GM21576 (cell line): ENCODE data around the gene PHF1.
"Not testable (repeated sequence)": the region's sequence is repeated elsewhere in the genome, so short reads cannot be mapped to it uniquely, and the experiment has no call there.

Source experiments
- ATAC-seq: cut with Tn5 transposase; IDR thresholded peaks from one replicate; pipeline ENCODE4 v1.9.1; 2021; ENCODE audit warnings: mild to moderate bottlenecking, moderate library complexity; ENCODE audit not compliant: unreplicated experiment

PHF1 gene

GRCh38 chr6:33391278-33391921, 19.4 kb upstream of the PHF1 start, which contains the start of gene KIFC1:
KIFC1 (plus strand) TSS chr6:33391823; CDS start chr6:33391986, 163 bp downstream.
- peak; percentile 89 for ATAC-seq

GRCh38 chr6:33391922-33392594, 18.8 kb upstream of the PHF1 start:
- peak; percentile 11 for ATAC-seq

GRCh38 chr6:33392595-33392948, 18.2 kb upstream of the PHF1 start:
- ATAC-seq = no peak

- no peak for ATAC-seq
Measured at GRCh38 chr6:33392979-33393378, 17.8 kb upstream of the PHF1 start.

GRCh38 chr6:33397541-33397940, 13.3 kb upstream of the PHF1 start:
- no peak for ATAC-seq

- ATAC-seq = not testable (repeated sequence)
Measured at GRCh38 chr6:33398601-33399000, 12.2 kb upstream of the PHF1 start.

- not testable (repeated sequence) for ATAC-seq
Measured at GRCh38 chr6:33399881-33400280, 10.9 kb upstream of the PHF1 start.

GRCh38 chr6:33404884-33405283, 5.9 kb upstream of the PHF1 start:
- ATAC-seq = no peak

- ATAC-seq = no peak
Measured at GRCh38 chr6:33405386-33405940, 5.4 kb upstream of the PHF1 start.

GRCh38 chr6:33406126-33406525, 4.7 kb upstream of the PHF1 start:
- ATAC-seq = no peak

GRCh38 chr6:33407132-33407718, 3.6 kb upstream of the PHF1 start:
- ATAC-seq = no peak

- peak; percentile 79 for ATAC-seq
Measured at GRCh38 chr6:33410050-33410710, 634 bp upstream of the PHF1 start.

- no peak for ATAC-seq
Measured at GRCh38 chr6:33411632-33412005, 805 bp downstream of the PHF1 start.

- ATAC-seq = no peak
Measured at GRCh38 chr6:33412140-33413009, 1.6 kb downstream of the PHF1 start.

GRCh38 chr6:33413241-33414120, 2.7 kb downstream of the PHF1 start:
- ATAC-seq = no peak

- no peak for ATAC-seq
Measured at GRCh38 chr6:33414592-33415271, 3.9 kb downstream of the PHF1 start.

GRCh38 chr6:33415831-33416230, 5.0 kb downstream of the PHF1 start:
- ATAC-seq = no peak

GRCh38 chr6:33416386-33417127, 5.7 kb downstream of the PHF1 start:
- no peak for ATAC-seq
